GM19372 (cell line): ENCODE measurements around the gene LYRM4.

Experiments used
- ATAC-seq: cut with Tn5 transposase; IDR thresholded peaks from one replicate; pipeline ENCODE4 v1.9.1; 2021; ENCODE audit warnings: mild to moderate bottlenecking, low read depth, moderate library complexity; ENCODE audit not compliant: unreplicated experiment

Gene LYRM4

GRCh38 chr6:5247201-5247600, 13.5 kb downstream of the LYRM4 start:
- ATAC-seq: no peak

- no peak for ATAC-seq
Observed at GRCh38 chr6:5246141-5247097, 14.3 kb downstream of the LYRM4 start.

GRCh38 chr6:5243069-5243468, 17.7 kb downstream of the LYRM4 start:
- ATAC-seq: no peak

- ATAC-seq: no peak
Observed at GRCh38 chr6:5241252-5241651, 19.5 kb downstream of the LYRM4 start.

GRCh38 chr6:5238336-5238735, 22.4 kb downstream of the LYRM4 start:
- no peak for ATAC-seq

GRCh38 chr6:5237805-5238204, 22.9 kb downstream of the LYRM4 start:
- no peak for ATAC-seq

GRCh38 chr6:5235830-5236229, 24.9 kb downstream of the LYRM4 start:
- no peak for ATAC-seq

- no peak for ATAC-seq
Observed at GRCh38 chr6:5234874-5235273, 25.9 kb downstream of the LYRM4 start.

- no peak for ATAC-seq
Observed at GRCh38 chr6:5231289-5231688, 29.5 kb downstream of the LYRM4 start.

- no peak for ATAC-seq
Observed at GRCh38 chr6:5230081-5230480, 30.7 kb downstream of the LYRM4 start.

- ATAC-seq: no peak
Observed at GRCh38 chr6:5229356-5229755, 31.4 kb downstream of the LYRM4 start.

GRCh38 chr6:5223309-5223708, 37.4 kb downstream of the LYRM4 start:
- ATAC-seq: no peak

- ATAC-seq: no peak
Observed at GRCh38 chr6:5220443-5220842, 40.3 kb downstream of the LYRM4 start.

GRCh38 chr6:5219011-5219691, 41.6 kb downstream of the LYRM4 start:
- no peak for ATAC-seq

GRCh38 chr6:5217356-5217755, 43.4 kb downstream of the LYRM4 start:
- ATAC-seq: no peak

- no peak for ATAC-seq
Observed at GRCh38 chr6:5215799-5216198, 45.0 kb downstream of the LYRM4 start.

- no peak for ATAC-seq
Observed at GRCh38 chr6:5215159-5215558, 45.6 kb downstream of the LYRM4 start.

- no peak for ATAC-seq
Observed at GRCh38 chr6:5214570-5215052, 46.1 kb downstream of the LYRM4 start.

- ATAC-seq: no peak
Observed at GRCh38 chr6:5213836-5214235, 46.9 kb downstream of the LYRM4 start.

- no peak for ATAC-seq
Observed at GRCh38 chr6:5211492-5211891, 49.3 kb downstream of the LYRM4 start.

GRCh38 chr6:5208471-5208971, 52.2 kb downstream of the LYRM4 start:
- ATAC-seq: no peak
